SK-N-SH (cell line): Measurements from ENCODE around the gene MUC2. TPM values are rescaled to one million over a fixed set of nuclear protein-coding genes. Genes with fewer than 3 reads are reported as not detected.

Experiments used
- CTCF ChIA-PET: fragments of 300-600, 350-600 bp; formaldehyde crosslinking; extraction: SDS; loops from one replicate; lab custom pipeline; 2021; lab: Yijun Ruan, JAX
- POLR2A ChIA-PET: fragments of 350-600 bp; sonication (Branson Sonifier 250); formaldehyde crosslinking; extraction: SDS; loops from one replicate; lab custom pipeline; 2020; ENCODE audit warnings: antibody characterized with exemption, inconsistent platforms; lab: Yijun Ruan, JAX
- DNase-seq: peaks from one replicate; pipeline ENCODE4 v3.0.0; 2012
- H2AFZ ChIP-seq: fragments of 200-600 bp; sonication (generic); 2 replicates; pipeline ENCODE4 v1.8.1; 2016; ENCODE audit warnings: antibody characterized with exemption, mild to moderate bottlenecking, low read depth
- H3F3A ChIP-seq: fragments of 200-600 bp; sonication (generic); replicated peaks from 2 replicates; pipeline ENCODE3; 2016; ENCODE audit warnings: antibody characterized with exemption, mild to moderate bottlenecking; ENCODE audit not compliant: insufficient read depth
- H3K27ac ChIP-seq, 2 experiments: fragments of 200-500 bp in 1 of 2; fragments of 200-600 bp in 1 of 2; sonication (Bioruptor generic) in 1 of 2; sonication (generic), shearing (Covaris generic) in 1 of 2; 2 replicates each; pipeline versions ENCODE4 v1.5.1 to v1.6.1; 2014 to 2016; ENCODE audit warnings: low read depth in 2 of 2, inconsistent platforms in 1 of 2, low read length in 1 of 2, mild to moderate bottlenecking in 1 of 2, mixed read lengths in 1 of 2
- H3K27me3 ChIP-seq: fragments of 200-600 bp; sonication (generic), shearing (Covaris generic); 2 replicates; pipeline ENCODE4 v1.6.1; 2016; ENCODE audit warnings: mixed run types; ENCODE audit not compliant: insufficient read depth
- H3K36me3 ChIP-seq, 2 experiments: fragments of 200-500 bp in 1 of 2; fragments of 200-600 bp in 1 of 2; sonication (Bioruptor generic) in 1 of 2; sonication (generic) in 1 of 2; replicated peaks in 1 of 2; 2 replicates each; pipeline versions ENCODE3 to v1.5.1; 2014 to 2016; ENCODE audit warnings: low read length in 1 of 2, mild to moderate bottlenecking in 1 of 2; ENCODE audit not compliant: insufficient read depth in 2 of 2, control insufficient read depth in 1 of 2
- H3K4me1 ChIP-seq, 2 experiments: fragments of 200-500 bp in 1 of 2; fragments of 200-600 bp in 1 of 2; sonication (Bioruptor generic) in 1 of 2; sonication (generic), shearing (Covaris generic) in 1 of 2; 2 replicates each; pipeline versions ENCODE4 v1.5.1 to v1.6.1; 2014 to 2016; ENCODE audit warnings: low read depth in 1 of 2, low read length in 1 of 2, mixed run types in 1 of 2; ENCODE audit not compliant: insufficient read depth in 2 of 2, control insufficient read depth in 1 of 2
- H3K4me2 ChIP-seq: fragments of 200-600 bp; sonication (generic), shearing (Covaris generic); 2 replicates; pipeline ENCODE4 v1.6.1; 2017; ENCODE audit warnings: mixed run types
- H3K4me3 ChIP-seq, 2 experiments: fragments of 200-500 bp in 1 of 2; fragments of 200-600 bp in 1 of 2; sonication (Bioruptor generic) in 1 of 2; sonication (generic), shearing (Covaris generic) in 1 of 2; 2 replicates each; pipeline versions ENCODE4 v1.5.1 to v1.8.1; 2014 to 2016; ENCODE audit warnings: low read depth in 2 of 2, inconsistent platforms in 1 of 2, low read length in 1 of 2, mild to moderate bottlenecking in 1 of 2, mixed read lengths in 1 of 2, moderate library complexity in 1 of 2
- H3K79me2 ChIP-seq: fragments of 200-600 bp; sonication (generic); 2 replicates; pipeline ENCODE4 v1.8.1; 2017; ENCODE audit warnings: mild to moderate bottlenecking; ENCODE audit not compliant: insufficient read depth
- H3K9ac ChIP-seq: fragments of 200-600 bp; sonication (generic); 2 replicates; pipeline ENCODE4 v1.6.1; 2017; ENCODE audit warnings: mixed run types
- H3K9me2 ChIP-seq: fragments of 200-600 bp; sonication (generic); 2 replicates; pipeline ENCODE4 v1.6.1; 2017; ENCODE audit warnings: mixed run types
- H3K9me3 ChIP-seq: fragments of 200-600 bp; sonication (generic); 2 replicates; pipeline ENCODE4 v1.6.1; 2017; ENCODE audit warnings: mixed run types, mild to moderate bottlenecking, moderate library complexity
- H4K20me1 ChIP-seq: fragments of 200-600 bp; sonication (generic); 2 replicates; pipeline ENCODE4 v1.6.1; 2017; ENCODE audit warnings: mild to moderate bottlenecking, mixed run types; ENCODE audit not compliant: insufficient read depth
- ELF1 ChIP-seq: IDR thresholded peaks from 2 replicates; pipeline ENCODE4 v1.4.0; 2012
- EZH2phosphoT487 ChIP-seq: fragments of 200-600 bp; sonication (generic); IDR thresholded peaks from 2 replicates; pipeline ENCODE4 v1.6.1; 2017; ENCODE audit warnings: low read depth, mixed run types, mild to moderate bottlenecking, antibody characterized with exemption, moderate library complexity, borderline replicate concordance
- FOSL2 ChIP-seq: IDR thresholded peaks from 2 replicates; pipeline ENCODE4 v1.4.0; 2012; ENCODE audit warnings: low read depth, mild to moderate bottlenecking, moderate library complexity, borderline replicate concordance
- GABPA ChIP-seq: IDR thresholded peaks from 2 replicates; pipeline ENCODE4 v1.4.0; 2012; ENCODE audit warnings: low read depth, mild to moderate bottlenecking
- GATA2 ChIP-seq: sonication (generic); formaldehyde crosslinking; IDR thresholded peaks from 2 replicates; pipeline ENCODE4 v1.5.0; 2020; ENCODE audit warnings: mild to moderate bottlenecking, missing genetic modification reagents
- NFIC ChIP-seq: IDR thresholded peaks from 2 replicates; pipeline ENCODE4 v1.4.0; 2012; ENCODE audit warnings: borderline replicate concordance
- RAD21 ChIP-seq: IDR thresholded peaks from 2 replicates; pipeline ENCODE4 v1.6.1; 2012; ENCODE audit warnings: mild to moderate bottlenecking, low read length
- RFX5 ChIP-seq: IDR thresholded peaks from 2 replicates; pipeline ENCODE4 v1.6.1; 2012; ENCODE audit warnings: mild to moderate bottlenecking, improper control_type of control experiment, low read length
- TAF1 ChIP-seq: IDR thresholded peaks from 2 replicates; pipeline ENCODE4 v1.6.1; 2012; ENCODE audit warnings: low read depth, mild to moderate bottlenecking, low read length, moderate library complexity, borderline replicate concordance
- WGBS: methylation state at CpG from one replicate; pipeline ENCODE4 v1.1.6; 2017; ENCODE audit warnings: low lambda C conversion rate; 5-methylcytosine and 5-hydroxymethylcytosine counted together
- polyA plus RNA-seq, 3 experiments: library from polyadenylated mRNA; depleted of rRNA; stranded (reverse); fragments of >200 nt; gene quantifications; 2 replicates each; pipeline ENCODE4 v1.2.3, GENCODE V29; 2012
- TF ChIP-seq, protein P1 (sequence below): fragments of 200-600 bp; sonication (generic); IDR thresholded peaks from 2 replicates; pipeline ENCODE4 v1.6.1; 2017; ENCODE audit warnings: antibody characterized with exemption, mild to moderate bottlenecking, moderate library complexity
- TF ChIP-seq, protein P2 (sequence below): IDR thresholded peaks from 2 replicates; pipeline ENCODE4; 2012
- TF ChIP-seq, protein P3 (sequence below): fragments of 150-350 bp; IDR thresholded peaks from 2 replicates; pipeline ENCODE4 v1.6.1; 2016; ENCODE audit warnings: mild to moderate bottlenecking, low read depth, low read length

Gene MUC2
- polyA plus RNA-seq, 1 of the 3 experiments (the other 2 are of a cell fraction) = not detected

DNA sequence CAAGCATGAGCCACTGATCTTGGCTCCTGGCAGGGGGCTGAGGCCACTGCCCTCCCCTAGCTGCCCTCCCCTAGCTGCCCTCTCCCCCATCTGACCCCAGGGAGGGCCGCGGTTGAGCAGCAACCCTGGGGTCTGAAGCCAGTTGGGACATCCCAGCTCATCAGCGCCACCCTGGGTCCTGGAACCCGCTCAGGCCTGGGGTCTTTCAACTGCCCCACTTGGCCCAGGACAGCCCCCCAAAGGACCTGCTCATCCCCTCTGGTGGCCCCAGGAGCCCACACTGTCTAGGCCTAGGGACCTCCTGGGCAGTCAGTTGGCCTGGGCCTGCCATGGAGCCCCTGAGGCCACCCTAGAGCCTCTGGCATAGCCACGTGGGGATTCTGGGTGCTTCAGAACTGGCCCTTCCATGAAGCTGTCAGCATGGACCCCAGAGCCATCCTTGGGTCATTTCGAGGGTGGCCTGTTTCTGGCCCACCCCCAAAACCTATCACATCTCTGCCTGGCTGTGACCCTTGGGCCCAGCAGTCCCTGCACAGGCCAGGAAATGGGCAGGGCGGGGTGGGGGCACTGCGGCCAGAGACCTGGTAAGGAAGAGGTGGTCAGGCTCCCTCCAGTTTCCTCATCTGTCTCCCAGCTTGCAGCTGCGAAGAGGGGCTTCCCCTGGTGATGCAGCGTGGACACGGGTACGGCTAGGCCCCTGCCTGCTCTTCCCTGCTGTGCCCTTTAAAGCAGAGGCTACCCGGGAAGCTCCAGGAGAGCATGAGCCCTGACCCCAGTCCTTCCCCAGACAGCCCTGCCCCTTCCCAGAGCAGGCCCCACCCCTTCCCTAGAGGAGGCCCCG is 37.9 kb downstream of the MUC2 start:
- 64% methylated on average over 6 of the region's 14 CpGs for WGBS
- Histone ChIP-seq H3K9me2 (no peaks in the 10 kb centered on the region), H3K27ac (no peak overlapping the region), H3K4me1 (no peaks in the 10 kb centered on the region), H3K4me3 (no peak overlapping the region), H3K9ac (no peak overlapping the region), H3K9me3 (no peaks in the 10 kb centered on the region), H2AFZ (no peak overlapping the region), H3K27me3 (no peaks in the 10 kb centered on the region), H3K79me2 (no peaks in the 10 kb centered on the region), H4K20me1 (no peaks in the 10 kb centered on the region), H3K4me2 (no peak overlapping the region), H3F3A (no peaks in the 10 kb centered on the region), H3K36me3 (no peaks in the 10 kb centered on the region)
- POLR2A ChIA-PET = no interaction called here
- TF ChIP-seq, protein P1, sequence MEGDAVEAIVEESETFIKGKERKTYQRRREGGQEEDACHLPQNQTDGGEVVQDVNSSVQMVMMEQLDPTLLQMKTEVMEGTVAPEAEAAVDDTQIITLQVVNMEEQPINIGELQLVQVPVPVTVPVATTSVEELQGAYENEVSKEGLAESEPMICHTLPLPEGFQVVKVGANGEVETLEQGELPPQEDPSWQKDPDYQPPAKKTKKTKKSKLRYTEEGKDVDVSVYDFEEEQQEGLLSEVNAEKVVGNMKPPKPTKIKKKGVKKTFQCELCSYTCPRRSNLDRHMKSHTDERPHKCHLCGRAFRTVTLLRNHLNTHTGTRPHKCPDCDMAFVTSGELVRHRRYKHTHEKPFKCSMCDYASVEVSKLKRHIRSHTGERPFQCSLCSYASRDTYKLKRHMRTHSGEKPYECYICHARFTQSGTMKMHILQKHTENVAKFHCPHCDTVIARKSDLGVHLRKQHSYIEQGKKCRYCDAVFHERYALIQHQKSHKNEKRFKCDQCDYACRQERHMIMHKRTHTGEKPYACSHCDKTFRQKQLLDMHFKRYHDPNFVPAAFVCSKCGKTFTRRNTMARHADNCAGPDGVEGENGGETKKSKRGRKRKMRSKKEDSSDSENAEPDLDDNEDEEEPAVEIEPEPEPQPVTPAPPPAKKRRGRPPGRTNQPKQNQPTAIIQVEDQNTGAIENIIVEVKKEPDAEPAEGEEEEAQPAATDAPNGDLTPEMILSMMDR = no peak
- no peak for TF ChIP-seq NFIC
- TF ChIP-seq TAF1 = no peak
- no peak for TF ChIP-seq GABPA
- TF ChIP-seq, protein P2, sequence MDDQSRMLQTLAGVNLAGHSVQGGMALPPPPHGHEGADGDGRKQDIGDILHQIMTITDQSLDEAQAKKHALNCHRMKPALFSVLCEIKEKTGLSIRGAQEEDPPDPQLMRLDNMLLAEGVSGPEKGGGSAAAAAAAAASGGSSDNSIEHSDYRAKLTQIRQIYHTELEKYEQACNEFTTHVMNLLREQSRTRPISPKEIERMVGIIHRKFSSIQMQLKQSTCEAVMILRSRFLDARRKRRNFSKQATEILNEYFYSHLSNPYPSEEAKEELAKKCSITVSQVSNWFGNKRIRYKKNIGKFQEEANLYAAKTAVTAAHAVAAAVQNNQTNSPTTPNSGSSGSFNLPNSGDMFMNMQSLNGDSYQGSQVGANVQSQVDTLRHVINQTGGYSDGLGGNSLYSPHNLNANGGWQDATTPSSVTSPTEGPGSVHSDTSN = no peak
- TF ChIP-seq ELF1 = no peak
- TF ChIP-seq, protein P3, sequence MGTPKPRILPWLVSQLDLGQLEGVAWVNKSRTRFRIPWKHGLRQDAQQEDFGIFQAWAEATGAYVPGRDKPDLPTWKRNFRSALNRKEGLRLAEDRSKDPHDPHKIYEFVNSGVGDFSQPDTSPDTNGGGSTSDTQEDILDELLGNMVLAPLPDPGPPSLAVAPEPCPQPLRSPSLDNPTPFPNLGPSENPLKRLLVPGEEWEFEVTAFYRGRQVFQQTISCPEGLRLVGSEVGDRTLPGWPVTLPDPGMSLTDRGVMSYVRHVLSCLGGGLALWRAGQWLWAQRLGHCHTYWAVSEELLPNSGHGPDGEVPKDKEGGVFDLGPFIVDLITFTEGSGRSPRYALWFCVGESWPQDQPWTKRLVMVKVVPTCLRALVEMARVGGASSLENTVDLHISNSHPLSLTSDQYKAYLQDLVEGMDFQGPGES = no peak
- no peak for TF ChIP-seq RFX5
- TF ChIP-seq RAD21 = no peak
- TF ChIP-seq GATA2 (CRISPR knock-in tag) = no peak
- no peak for TF ChIP-seq FOSL2
- TF ChIP-seq EZH2phosphoT487 = no peak
- CTCF ChIA-PET = interaction anchor here (1.3 kb wide), 1 partner anchor 402 kb away, joined by 3 read pairs; no protein-coding TSS in a partner anchor
- DNase-seq = no peak
